T-cell (primary cell): Measurements from ENCODE around the gene TMOD2. TPM values are rescaled to one million over a fixed set of nuclear protein-coding genes. Genes with fewer than 3 reads are reported as not detected.

ENCODE experiments used
- ATAC-seq, 4 experiments: fragments of 200-7000 bp in 3 of 4; fragments of 150-1000 bp in 1 of 4; cut with Tn5 transposase; replicated peaks in 1 of 4; 1 replicate in 3 of 4; 2 replicates in 1 of 4; pipeline ENCODE4 v1.10.0; 2021; ENCODE audit warnings: moderate library complexity in 3 of 4, mild to moderate bottlenecking in 2 of 4, moderate number of reproducible peaks in 1 of 4
- CTCF ChIA-PET, 2 donors: fragments of 300-600 bp; sonication (Branson Sonifier 250); formaldehyde crosslinking; loops; one replicate each; lab custom pipeline; 2022; ENCODE audit warnings: antibody characterized with exemption in 2 of 2; lab: Charles Lee
- POLR2A ChIA-PET, 2 donors: fragments of 300-600 bp; sonication (Branson Sonifier 250); formaldehyde crosslinking; loops; one replicate each; lab custom pipeline; 2022; ENCODE audit warnings: antibody characterized with exemption in 2 of 2; lab: Charles Lee
- DNase-seq, 35 experiments: peaks; one replicate each; pipeline versions ENCODE4 v3.0.0 to v3.0.0-alpha.2; 2013 to 2023
- H3K27ac ChIP-seq: one replicate; pipeline ENCODE4 v1.5.1; 2013; ENCODE audit warnings: low read length
- H3K27me3 ChIP-seq, 2 experiments: replicated peaks in 1 of 2; 1 replicate in 1 of 2; 2 replicates in 1 of 2; pipeline versions ENCODE4 v1.6.1 to v1.7.0; 2013; ENCODE audit warnings: low read length in 1 of 2, mixed read lengths in 1 of 2; ENCODE audit not compliant: control insufficient read depth in 2 of 2, insufficient read depth in 2 of 2; ENCODE audit errors: extremely low read depth in 1 of 2
- H3K36me3 ChIP-seq, 2 donors: 1 replicate in 1 of 2; 2 replicates in 1 of 2; pipeline versions ENCODE4 v1.6.1 to v1.7.0; 2013; ENCODE audit warnings: low read length in 1 of 2; ENCODE audit not compliant: control insufficient read depth in 2 of 2, insufficient read depth in 1 of 2; ENCODE audit errors: extremely low read depth in 1 of 2
- H3K4me1 ChIP-seq, 2 experiments: 1 replicate in 1 of 2; 2 replicates in 1 of 2; pipeline versions ENCODE4 v1.6.1 to v1.7.0; 2013; ENCODE audit warnings: low read length in 2 of 2, mixed read lengths in 1 of 2; ENCODE audit not compliant: insufficient read depth in 2 of 2, control insufficient read depth in 1 of 2; ENCODE audit errors: extremely low read depth in 1 of 2
- H3K4me3 ChIP-seq, 2 donors: 1 replicate in 1 of 2; 2 replicates in 1 of 2; pipeline versions ENCODE4 v1.5.1 to v1.7.0; 2013; ENCODE audit warnings: mild to moderate bottlenecking in 2 of 2, low read length in 1 of 2, moderate library complexity in 1 of 2; ENCODE audit not compliant: control insufficient read depth in 1 of 2; ENCODE audit errors: extremely low read depth in 1 of 2
- H3K9me3 ChIP-seq: 2 replicates; pipeline ENCODE4 v1.7.0; 2013
- H3K27ac Mint-ChIP-seq, 2 donors: one replicate each; pipeline ENCODE4 v1.8.0; 2020 to 2021; ENCODE audit warnings: mild to moderate bottlenecking in 2 of 2, mixed read lengths in 2 of 2
- H3K27me3 Mint-ChIP-seq, 2 donors: one replicate each; pipeline ENCODE4 v1.8.0; 2021 to 2022; ENCODE audit warnings: mixed read lengths in 2 of 2
- H3K36me3 Mint-ChIP-seq: one replicate; pipeline ENCODE4 v1.8.0; 2021; ENCODE audit warnings: mixed read lengths
- H3K4me1 Mint-ChIP-seq, 3 donors: one replicate each; pipeline ENCODE4 v1.8.0; 2020 to 2022; ENCODE audit warnings: mixed read lengths in 3 of 3, mild to moderate bottlenecking in 1 of 3
- H3K4me3 Mint-ChIP-seq, 3 donors: one replicate each; pipeline ENCODE4 v1.8.0; 2020 to 2022; ENCODE audit warnings: mild to moderate bottlenecking in 3 of 3, mixed read lengths in 3 of 3, moderate library complexity in 3 of 3
- H3K9me3 Mint-ChIP-seq, 3 donors: one replicate each; pipeline ENCODE4 v1.8.0; 2020 to 2022; ENCODE audit warnings: mixed read lengths in 3 of 3
- WGBS: methylation state at CpG from one replicate; pipeline ENCODE4 v1.1.5; 2013; ENCODE audit warnings: missing lambda C conversion rate; ENCODE audit not compliant: insufficient coverage; 5-methylcytosine and 5-hydroxymethylcytosine counted together
- total RNA-seq, 35 experiments: library from RNA in 6 of 35; stranded (reverse) in 6 of 35; fragments of 120-200 nt in 1 of 35; gene quantifications; one replicate each; pipeline versions ENCODE4 v1.2.1 to v1.2.4 and lab custom pipeline; 2013 to 2026

Gene TMOD2
- total RNA-seq, 5 donors from 2014 or later (not counting 1 experiment from before 2014, with no cell fraction given) = 10.9 to 17.2 (median 16.8) TPM

DNA sequence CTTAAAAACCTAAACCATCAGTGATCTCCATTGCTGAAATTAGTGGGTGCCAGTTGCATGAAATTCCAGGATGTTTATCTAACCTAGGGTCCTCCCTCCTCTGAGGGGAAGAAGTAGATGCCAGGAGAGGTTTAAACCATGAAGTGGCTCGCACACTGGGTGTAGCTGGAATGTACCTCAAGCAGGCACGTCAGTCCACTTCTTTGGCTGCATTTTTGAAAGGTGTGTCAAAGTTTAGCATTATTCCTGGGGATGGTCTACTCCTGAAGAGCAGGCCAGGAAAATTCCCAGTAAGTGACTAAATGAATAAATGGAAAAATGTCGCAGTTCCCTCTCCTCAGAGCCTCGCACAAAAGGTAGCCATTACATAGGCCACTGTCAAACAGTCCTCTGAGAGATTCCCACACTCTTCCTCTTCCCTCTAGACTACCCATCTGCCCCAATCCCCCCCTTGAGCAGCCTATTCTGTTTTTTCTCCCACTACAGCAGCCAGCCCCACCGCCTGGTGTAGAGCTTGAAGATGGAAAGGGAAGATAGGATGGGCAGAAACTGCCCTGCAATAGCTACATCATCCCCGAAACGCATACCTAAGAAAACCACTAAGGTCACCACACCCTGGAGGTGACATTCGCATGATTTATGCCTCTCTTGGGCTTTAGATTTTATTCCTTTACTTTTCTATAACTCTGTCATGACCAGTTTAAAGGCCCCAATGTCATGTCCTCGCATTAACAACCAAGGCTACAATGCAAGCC lies 77.4 kb downstream of the TMOD2 start:
- POLR2A ChIA-PET = no interaction called here
- H3K27ac Mint-ChIP-seq = peak overlapping the region in 1 of 2 donors; percentile 85
- CTCF ChIA-PET = no interaction called here
- ATAC-seq = no peak
- H3K4me1 Mint-ChIP-seq = peaks cover 35 to 38% (median 37%) of the 10 kb centered on the region in 3 donors
- peak overlapping the region; percentile 97 to 98 (median 97) for H3K4me3 Mint-ChIP-seq
- Histone ChIP-seq H3K9me3 (no peaks in the 10 kb centered on the region), H3K27me3 (no peaks in the 10 kb centered on the region), H3K4me1 (peaks cover 13 to 14% of the 10 kb centered on the region in 2 experiments), H3K36me3 (no peaks in the 10 kb centered on the region), H3K4me3 (peak overlapping the region in 1 of 2 donors; percentile 94), H3K27ac (peak overlapping the region; percentile 65)
- peaks cover 3% of the 10 kb centered on the region for H3K36me3 Mint-ChIP-seq
- DNase-seq = no peak
- 91% methylated on average over 6 of the region's 9 CpGs for WGBS
- H3K9me3 Mint-ChIP-seq = no peaks in the 10 kb centered on the region
- no peaks in the 10 kb centered on the region for H3K27me3 Mint-ChIP-seq

DNA sequence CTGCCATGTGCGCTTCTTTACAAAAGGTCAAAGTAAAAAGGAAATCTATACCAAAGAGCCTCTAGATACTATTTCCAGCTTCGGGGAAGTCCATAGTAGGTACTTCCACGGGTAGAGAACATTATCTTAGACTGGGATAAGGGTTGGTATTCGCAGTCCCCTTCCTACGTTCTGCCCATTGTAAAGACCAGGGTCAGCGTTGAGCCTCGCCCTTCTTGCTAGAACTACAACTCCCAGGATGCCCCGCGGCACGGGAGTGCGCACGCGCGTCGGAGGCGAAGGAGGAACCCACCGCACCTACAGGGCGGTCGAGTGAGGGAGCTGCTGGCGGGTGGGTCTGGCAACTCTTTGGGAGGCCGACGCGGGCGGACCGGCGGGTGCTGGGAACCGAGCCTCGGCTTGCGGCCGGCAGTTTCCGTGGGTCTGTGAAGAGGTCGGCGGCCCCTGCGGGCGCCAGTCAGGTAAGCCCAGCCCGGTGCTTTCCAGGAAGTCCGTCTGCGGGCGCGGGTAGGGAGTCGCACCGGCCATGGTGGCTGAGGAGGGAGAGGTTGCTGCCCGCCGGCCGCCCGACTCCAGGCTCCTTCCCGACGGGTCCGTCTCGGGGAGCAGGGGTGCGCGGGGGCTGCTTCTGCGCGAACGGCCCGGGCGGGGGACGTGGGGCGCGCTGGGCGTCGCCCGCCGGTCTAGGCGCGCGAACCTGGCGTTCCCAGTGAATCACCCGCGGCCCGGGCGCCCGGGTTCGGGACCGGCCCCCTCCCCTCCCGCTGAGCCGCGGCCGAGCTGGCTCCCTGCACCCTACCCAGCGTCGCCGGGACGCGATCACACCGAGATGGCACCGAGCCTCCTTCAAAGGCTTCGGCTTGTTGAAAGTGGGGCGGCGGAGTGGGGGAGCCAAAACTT lies 78.2 kb downstream of the TMOD2 start, which contains the start of gene TMOD3:
TSS of gene TMOD3 (plus strand) at position 278 of the 900 bp plus-strand sequence. CDS start 33,232 bp downstream, outside the sequence.
- Histone ChIP-seq H3K4me3 (peak within 1 kb of the TSS; percentile 86 to 94), H3K9me3 (no peaks in the 10 kb centered on the region), H3K36me3 (no peaks in the 10 kb centered on the region), H3K27ac (peak within 1 kb of the TSS; percentile 65), H3K4me1 (peaks cover 13 to 18% of the 10 kb centered on the region in 2 experiments), H3K27me3 (no peaks in the 10 kb centered on the region)
- peak; percentile 67 to 92 (median 83) for DNase-seq
- peaks cover 3% of the 10 kb centered on the region for H3K36me3 Mint-ChIP-seq
- peak within 1 kb of the TSS; percentile 97 to 98 (median 97) for H3K4me3 Mint-ChIP-seq
- ChIA-PET POLR2A (no interaction called here), CTCF (interaction anchor here in 1 of 2 donors (1.2 to 1.7 kb wide), 3 partner anchors 33 to 59 kb away, joined by 4 to 6 read pairs (median 5); no protein-coding TSS in a partner anchor)
- no peaks in the 10 kb centered on the region for H3K27me3 Mint-ChIP-seq
- under 1% methylated on average over 76 of the region's 89 CpGs for WGBS
- peak; percentile 83 to 91 (median 90) for ATAC-seq
- H3K9me3 Mint-ChIP-seq = no peaks in the 10 kb centered on the region
- peaks cover 43 to 46% (median 46%) of the 10 kb centered on the region in 3 donors for H3K4me1 Mint-ChIP-seq
- H3K27ac Mint-ChIP-seq = peak within 1 kb of the TSS; percentile 91 to 95

DNA sequence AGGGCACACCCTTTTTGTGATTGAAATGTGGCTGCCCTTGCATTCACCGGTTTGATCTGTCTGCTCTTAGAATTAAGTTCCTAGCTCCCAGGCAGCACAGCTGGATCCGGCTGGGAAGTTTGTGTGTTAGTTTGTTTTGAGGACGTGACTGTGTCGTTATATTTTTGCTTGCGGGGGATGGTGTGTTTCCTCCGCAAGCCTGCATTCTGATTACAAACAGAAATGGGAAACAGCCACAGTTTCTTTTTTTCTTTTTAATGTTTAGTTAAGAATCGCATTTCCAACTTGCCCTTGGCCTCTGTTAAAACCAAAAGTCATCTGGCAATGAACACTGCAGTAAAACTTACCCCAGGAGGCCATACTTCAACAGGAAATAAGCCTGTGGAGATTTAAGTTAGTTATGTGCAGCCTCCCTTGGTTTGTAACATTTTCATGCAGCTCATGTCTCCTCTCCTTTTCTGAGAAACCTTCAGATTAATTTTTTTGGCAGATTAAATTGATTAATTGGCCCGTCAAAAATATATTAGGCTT lies 78.9 kb downstream of the TMOD2 start:
- Histone ChIP-seq H3K27me3 (no peaks in the 10 kb centered on the region), H3K27ac (peak overlapping the region; percentile 60), H3K4me1 (peaks cover 13 to 18% of the 10 kb centered on the region in 2 experiments), H3K4me3 (peak overlapping the region; percentile 86 to 94), H3K9me3 (no peaks in the 10 kb centered on the region), H3K36me3 (no peaks in the 10 kb centered on the region)
- DNase-seq (peak in 1 of 35 experiments; percentile 39), ATAC-seq (peak in 1 of 4 experiments; percentile 27)
- Mint-ChIP-seq H3K27ac (peak overlapping the region; percentile 88 to 95), H3K4me1 (peaks cover 50 to 53% (median 53%) of the 10 kb centered on the region in 3 donors), H3K27me3 (no peaks in the 10 kb centered on the region), H3K9me3 (no peaks in the 10 kb centered on the region), H3K4me3 (peak overlapping the region; percentile 97 to 98 (median 97)), H3K36me3 (peaks cover 3% of the 10 kb centered on the region)
- 0% methylated on average over 4 of the region's 8 CpGs for WGBS
- POLR2A ChIA-PET = no interaction called here
- CTCF ChIA-PET = interaction anchor here (0.6 to 1.7 kb wide), 4 partner anchors 22 to 58 kb away, joined by 4 to 6 read pairs (median 5); no protein-coding TSS in a partner anchor

DNA sequence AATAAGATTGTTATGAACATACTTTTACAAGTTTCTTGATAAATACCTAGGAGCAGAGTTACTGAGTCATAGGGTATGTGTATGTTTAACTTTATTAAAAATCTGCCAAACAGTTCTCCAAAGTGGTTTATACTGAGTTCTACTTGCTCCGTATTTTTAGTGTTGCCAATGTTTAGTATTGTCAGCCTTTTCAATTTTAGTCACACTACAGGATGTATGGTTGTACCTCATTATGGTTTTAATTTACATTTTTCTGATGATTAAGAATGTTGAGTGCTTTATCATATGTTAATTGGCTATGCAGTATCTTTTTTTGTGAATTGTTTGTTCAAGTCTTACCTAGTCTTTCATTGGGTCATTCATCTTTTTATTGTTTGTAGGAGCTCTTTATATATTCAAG lies 82.4 kb downstream of the TMOD2 start:
- no CpG with 5 or more reads among the region's 1 CpG for WGBS
- H3K4me1 ChIP-seq = peaks cover 26 to 33% of the 10 kb centered on the region in 2 experiments
- no peaks in the 10 kb centered on the region for H3K27me3 Mint-ChIP-seq
- ChIA-PET CTCF (interaction anchor here in 1 of 2 donors (0.5 to 1.0 kb wide), 2 partner anchors 9 to 57 kb away, joined by 3 to 4 read pairs; no protein-coding TSS in a partner anchor), POLR2A (no interaction called here)
- ATAC-seq (no peak), DNase-seq (no peak)
- no peaks in the 10 kb centered on the region for H3K9me3 ChIP-seq
- no peak overlapping the region for H3K27ac Mint-ChIP-seq
- peaks cover 83 to 87% (median 85%) of the 10 kb centered on the region in 3 donors for H3K4me1 Mint-ChIP-seq
- peaks cover 3% of the 10 kb centered on the region for H3K36me3 Mint-ChIP-seq
- no peak overlapping the region for H3K4me3 ChIP-seq
- no peak overlapping the region for H3K4me3 Mint-ChIP-seq
- H3K27me3 ChIP-seq = no peaks in the 10 kb centered on the region
- no peaks in the 10 kb centered on the region for H3K9me3 Mint-ChIP-seq
- no peak overlapping the region for H3K27ac ChIP-seq
- H3K36me3 ChIP-seq = no peaks in the 10 kb centered on the region

DNA sequence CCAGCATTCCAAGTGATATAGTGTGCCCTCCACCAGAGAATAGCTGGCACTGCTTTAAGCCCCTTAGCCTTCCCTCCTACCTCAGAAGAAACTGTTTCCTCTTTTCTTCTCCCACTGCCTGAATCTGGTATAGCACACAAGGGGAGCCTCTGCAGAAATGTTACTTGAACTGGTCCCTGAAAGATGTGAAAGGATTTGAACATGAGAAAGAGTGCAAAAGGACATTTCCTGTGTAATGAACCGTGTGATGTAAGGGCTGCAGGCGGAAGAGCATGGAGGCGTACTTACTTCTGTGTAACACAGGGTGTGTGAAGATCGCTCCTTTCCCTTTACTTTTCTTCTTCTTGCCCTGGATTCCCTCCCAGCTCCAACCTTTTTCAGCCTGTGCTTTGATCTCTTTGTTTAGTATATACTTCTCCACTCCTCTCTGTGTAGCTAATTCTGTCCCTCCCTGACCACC lies 86.4 kb downstream of the TMOD2 start:
- Histone ChIP-seq H3K36me3 (no peaks in the 10 kb centered on the region), H3K4me1 (peaks cover 33 to 34% of the 10 kb centered on the region in 2 experiments), H3K4me3 (peak overlapping the region in 1 of 2 donors; percentile 3), H3K9me3 (no peaks in the 10 kb centered on the region), H3K27ac (no peak overlapping the region), H3K27me3 (no peaks in the 10 kb centered on the region)
- Mint-ChIP-seq H3K9me3 (no peaks in the 10 kb centered on the region), H3K4me3 (peak overlapping the region; percentile 18 to 51 (median 41)), H3K36me3 (peaks cover 3% of the 10 kb centered on the region), H3K27me3 (no peaks in the 10 kb centered on the region), H3K4me1 (peaks cover 90 to 99% (median 93%) of the 10 kb centered on the region in 3 donors), H3K27ac (peak overlapping the region; percentile 59 to 77)
- ChIA-PET CTCF (no interaction called here), POLR2A (interaction anchor here in 1 of 2 donors (0.6 kb wide), 1 partner anchor 342 kb away, joined by 3 read pairs; no protein-coding TSS in a partner anchor)
- peak in 2 of 35 experiments; percentile 28 to 41 for DNase-seq
- WGBS = no CpG with 5 or more reads among the region's 4 CpGs
- ATAC-seq = peak in 3 of 4 experiments; percentile 65 to 82 (median 73)
